Left lung (tissue), 10 donors: ENCODE measurements around the gene MAP3K5. TPM values are rescaled to one million over a fixed set of nuclear protein-coding genes. Genes with fewer than 3 reads are reported as not detected.
A peak's percentile ranks its signal among the peaks of the same experiment; 100 is the strongest.

Experiments used
- ATAC-seq: fragments of 200-7000 bp; cut with Tn5 transposase; one replicate; pipeline ENCODE4 v1.9.1; 2020; ENCODE audit warnings: moderate library complexity
- DNase-seq, 4 donors: peaks; one replicate each; pipeline ENCODE4 v3.0.0-alpha.2; 2013 to 2020
- H3K27ac ChIP-seq, 2 donors: fragments of 200-600 bp; sonication (generic) in 1 of 2; one replicate each; pipeline versions ENCODE4 v1.5.0 to v1.8.0; 2020 to 2021
- H3K27me3 ChIP-seq, 2 donors: fragments of 200-600 bp; sonication (generic) in 1 of 2; one replicate each; pipeline versions ENCODE4 v1.5.0 to v1.8.0; 2020 to 2021
- H3K36me3 ChIP-seq, 2 donors: fragments of 200-600 bp; sonication (generic) in 1 of 2; one replicate each; pipeline versions ENCODE4 v1.5.0 to v1.8.0; 2020 to 2021
- H3K4me1 ChIP-seq, 2 donors: fragments of 200-600 bp; one replicate each; pipeline ENCODE4 v1.8.0; 2021
- H3K4me3 ChIP-seq, 2 donors: fragments of 200-600 bp; sonication (generic) in 1 of 2; one replicate each; pipeline versions ENCODE4 v1.5.0 to v1.8.0; 2020 to 2021; ENCODE audit warnings: mild to moderate bottlenecking in 1 of 2
- H3K9me3 ChIP-seq, 2 donors: fragments of 200-600 bp; sonication (generic) in 1 of 2; one replicate each; pipeline versions ENCODE4 v1.5.0 to v1.8.0; 2020 to 2021
- CTCF ChIP-seq, 2 donors: fragments of 200-600 bp; sonication (generic) in 1 of 2; IDR thresholded peaks; one replicate each; pipeline versions ENCODE4 v1.5.0 to v1.8.0; 2021; ENCODE audit warnings: antibody characterized with exemption in 2 of 2
- intact Hi-C, 2 donors: fragments of 100-400 bp; cut with DNase I; formaldehyde crosslinking; loops; one replicate each; pipeline versions ENCODE4 v1.11.2 to v1.14.2; 2022
- polyA plus RNA-seq, 6 donors: library from polyadenylated mRNA; unstranded; fragments of 120-200 nt; gene quantifications; one replicate each; pipeline ENCODE4 v1.2.1, GENCODE V29; 2013; ENCODE audit not compliant: insufficient read length in 6 of 6
- total RNA-seq, 2 donors: library from RNA; stranded (reverse); fragmentation: NEBNext Ultra II Directional; extraction: Animal tissue kit (Norgen Biotek cat#: 25700); gene quantifications; one replicate each; pipeline ENCODE4 v1.2.1, GENCODE V29; 2021
- donor health status: DM: no; HTN: yes; CAD: no.
- donor health status: DM: no; HTN: no; CAD: no.

Gene MAP3K5
- total and polyA plus RNA-seq, 8 donors = 6.3 to 27.7 (median 7.2) TPM

GRCh38 chr6:136729832-136730231 lies 62.4 kb downstream of the MAP3K5 start:
- peaks cover 0 to 8% of the 10 kb centered on the region in 2 donors for H3K4me1 ChIP-seq
- no peak overlapping the region for H3K4me3 ChIP-seq
- no peak for TF ChIP-seq CTCF (IDR thresholded peaks at IDR 0.05)
- no peaks in the 10 kb centered on the region for H3K36me3 ChIP-seq
- no peak for DNase-seq
- no peaks in the 10 kb centered on the region for H3K9me3 ChIP-seq
- no peaks in the 10 kb centered on the region for H3K27me3 ChIP-seq
- intact Hi-C loops = no loop called here
- H3K27ac ChIP-seq = no peak overlapping the region
- no peak for ATAC-seq

- H3K27ac ChIP-seq = no peak overlapping the region
- no peaks in the 10 kb centered on the region for H3K27me3 ChIP-seq
- no peaks in the 10 kb centered on the region for H3K36me3 ChIP-seq
- TF ChIP-seq CTCF (IDR thresholded peaks at IDR 0.05) = no peak
- DNase-seq = no peak
- H3K9me3 ChIP-seq = no peaks in the 10 kb centered on the region
- H3K4me3 ChIP-seq = no peak overlapping the region
- ATAC-seq = peak; percentile 53
- intact Hi-C loops = no loop called here
- peaks cover 0 to 13% of the 10 kb centered on the region in 2 donors for H3K4me1 ChIP-seq
These were observed 63.2 kb downstream of the MAP3K5 start for GRCh38 chr6:136728976-136729515.

GRCh38 chr6:136728033-136728939 lies 64.0 kb downstream of the MAP3K5 start:
- ATAC-seq = no peak
- Histone ChIP-seq H3K9me3 (no peaks in the 10 kb centered on the region), H3K36me3 (no peaks in the 10 kb centered on the region), H3K4me1 (peaks cover 0 to 18% of the 10 kb centered on the region in 2 donors), H3K27me3 (no peaks in the 10 kb centered on the region), H3K27ac (no peak overlapping the region), H3K4me3 (no peak overlapping the region)
- intact Hi-C loops = no loop called here
- no peak for DNase-seq
- no peak for TF ChIP-seq CTCF (IDR thresholded peaks at IDR 0.05)

GRCh38 chr6:136726837-136727557 lies 65.3 kb downstream of the MAP3K5 start:
- TF ChIP-seq CTCF (IDR thresholded peaks at IDR 0.05) = no peak
- no peaks in the 10 kb centered on the region for H3K9me3 ChIP-seq
- no peaks in the 10 kb centered on the region for H3K36me3 ChIP-seq
- ATAC-seq = no peak
- intact Hi-C loops = no loop called here
- H3K4me3 ChIP-seq = no peak overlapping the region
- no peak overlapping the region for H3K27ac ChIP-seq
- H3K4me1 ChIP-seq = peaks cover 0 to 18% of the 10 kb centered on the region in 2 donors
- H3K27me3 ChIP-seq = no peaks in the 10 kb centered on the region
- DNase-seq = no peak

GRCh38 chr6:136725124-136725523 lies 67.2 kb downstream of the MAP3K5 start:
- no peak for DNase-seq
- no peak for TF ChIP-seq CTCF (IDR thresholded peaks at IDR 0.05)
- Histone ChIP-seq H3K4me3 (no peak overlapping the region), H3K4me1 (peaks cover 0 to 27% of the 10 kb centered on the region in 2 donors), H3K27ac (no peak overlapping the region), H3K36me3 (no peaks in the 10 kb centered on the region), H3K9me3 (peaks cover 0 to 5% of the 10 kb centered on the region in 2 donors), H3K27me3 (no peaks in the 10 kb centered on the region)
- ATAC-seq = no peak
- intact Hi-C loops = no loop called here
